ENCODE data around the gene DUSP14.

DNA sequence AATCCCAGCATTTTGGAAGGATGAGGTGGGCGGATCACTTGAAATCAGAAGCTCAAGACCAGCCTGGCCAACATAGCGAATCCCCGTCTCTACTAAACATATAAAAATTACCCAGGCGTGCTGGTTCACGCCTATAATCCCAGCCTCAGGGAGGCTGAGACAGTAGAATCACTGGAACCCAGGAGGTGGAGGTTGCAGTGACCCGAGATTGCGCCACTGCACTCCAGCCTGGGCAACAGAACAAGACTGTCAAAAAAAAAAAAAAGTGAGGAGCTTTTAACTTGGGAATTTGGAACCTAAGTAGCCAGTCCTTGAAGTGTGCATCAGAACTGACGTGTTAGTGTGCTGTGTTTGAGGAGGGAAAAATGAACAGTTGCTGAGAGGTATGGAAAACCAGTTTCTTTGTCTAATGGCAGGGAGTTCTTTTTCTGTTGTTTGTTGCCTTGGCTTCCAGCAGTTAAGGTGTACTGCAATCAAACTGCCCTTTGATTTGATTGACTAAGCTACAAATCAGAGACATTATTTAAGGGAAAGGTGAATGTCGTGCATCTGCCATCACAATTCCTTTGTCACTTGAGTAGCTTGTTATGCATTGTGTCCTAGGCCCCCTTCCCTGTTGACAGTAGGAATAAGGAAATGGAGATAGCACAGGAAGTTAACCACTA is 8.6 kb upstream of the DUSP14 start:
- TF ChIP-seq, protein P1, sequence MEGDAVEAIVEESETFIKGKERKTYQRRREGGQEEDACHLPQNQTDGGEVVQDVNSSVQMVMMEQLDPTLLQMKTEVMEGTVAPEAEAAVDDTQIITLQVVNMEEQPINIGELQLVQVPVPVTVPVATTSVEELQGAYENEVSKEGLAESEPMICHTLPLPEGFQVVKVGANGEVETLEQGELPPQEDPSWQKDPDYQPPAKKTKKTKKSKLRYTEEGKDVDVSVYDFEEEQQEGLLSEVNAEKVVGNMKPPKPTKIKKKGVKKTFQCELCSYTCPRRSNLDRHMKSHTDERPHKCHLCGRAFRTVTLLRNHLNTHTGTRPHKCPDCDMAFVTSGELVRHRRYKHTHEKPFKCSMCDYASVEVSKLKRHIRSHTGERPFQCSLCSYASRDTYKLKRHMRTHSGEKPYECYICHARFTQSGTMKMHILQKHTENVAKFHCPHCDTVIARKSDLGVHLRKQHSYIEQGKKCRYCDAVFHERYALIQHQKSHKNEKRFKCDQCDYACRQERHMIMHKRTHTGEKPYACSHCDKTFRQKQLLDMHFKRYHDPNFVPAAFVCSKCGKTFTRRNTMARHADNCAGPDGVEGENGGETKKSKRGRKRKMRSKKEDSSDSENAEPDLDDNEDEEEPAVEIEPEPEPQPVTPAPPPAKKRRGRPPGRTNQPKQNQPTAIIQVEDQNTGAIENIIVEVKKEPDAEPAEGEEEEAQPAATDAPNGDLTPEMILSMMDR (IDR thresholded peaks at IDR 0.05), result no peak
- TF ChIP-seq POLR2A (IDR thresholded peaks at IDR 0.05), result no peak
